GM21367 (cell line): ENCODE results near the gene PNLIP.

ENCODE experiments used
- ATAC-seq: cut with Tn5 transposase; IDR thresholded peaks from one replicate; pipeline ENCODE4 v1.9.1; 2021; ENCODE audit not compliant: unreplicated experiment

PNLIP gene

DNA sequence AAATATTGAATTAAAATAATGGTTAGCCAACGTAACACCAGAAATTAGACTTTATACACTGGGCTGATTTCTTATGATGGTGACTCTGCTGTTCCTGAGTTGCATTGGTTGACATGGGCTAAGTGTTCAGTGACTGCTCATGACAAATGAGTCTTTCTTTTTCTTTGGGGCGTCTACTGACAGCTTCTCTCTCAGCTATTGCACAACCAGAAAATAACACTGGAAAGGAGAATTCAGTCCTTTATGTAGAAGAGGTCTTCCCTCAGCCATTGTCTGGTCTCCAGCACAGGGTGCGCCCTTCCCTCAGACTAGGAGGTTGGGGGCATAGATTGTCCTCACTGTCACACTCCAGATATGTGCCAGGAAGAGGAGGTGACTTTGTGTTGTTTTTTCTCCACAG lies 21.6 kb downstream of the PNLIP start:
- no peak for ATAC-seq

DNA sequence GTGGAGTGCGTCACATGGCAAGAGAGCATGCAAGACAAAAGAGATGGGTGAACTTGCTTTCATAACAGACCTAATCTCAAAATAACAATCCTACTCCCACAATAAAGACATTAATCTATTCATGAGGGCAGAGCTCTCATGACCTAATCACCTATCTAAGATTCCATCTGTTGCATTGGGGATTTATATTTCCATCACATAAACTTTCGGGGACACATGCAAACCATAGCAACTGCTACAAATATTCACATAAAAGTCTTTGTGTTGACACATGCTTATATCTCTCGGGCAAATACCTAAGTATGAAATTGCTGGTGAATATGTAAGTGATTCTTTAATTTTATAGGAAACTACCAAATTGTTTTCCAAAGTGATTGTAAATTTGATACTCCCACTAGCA lies 29.1 kb downstream of the PNLIP start:
- no peak for ATAC-seq

DNA sequence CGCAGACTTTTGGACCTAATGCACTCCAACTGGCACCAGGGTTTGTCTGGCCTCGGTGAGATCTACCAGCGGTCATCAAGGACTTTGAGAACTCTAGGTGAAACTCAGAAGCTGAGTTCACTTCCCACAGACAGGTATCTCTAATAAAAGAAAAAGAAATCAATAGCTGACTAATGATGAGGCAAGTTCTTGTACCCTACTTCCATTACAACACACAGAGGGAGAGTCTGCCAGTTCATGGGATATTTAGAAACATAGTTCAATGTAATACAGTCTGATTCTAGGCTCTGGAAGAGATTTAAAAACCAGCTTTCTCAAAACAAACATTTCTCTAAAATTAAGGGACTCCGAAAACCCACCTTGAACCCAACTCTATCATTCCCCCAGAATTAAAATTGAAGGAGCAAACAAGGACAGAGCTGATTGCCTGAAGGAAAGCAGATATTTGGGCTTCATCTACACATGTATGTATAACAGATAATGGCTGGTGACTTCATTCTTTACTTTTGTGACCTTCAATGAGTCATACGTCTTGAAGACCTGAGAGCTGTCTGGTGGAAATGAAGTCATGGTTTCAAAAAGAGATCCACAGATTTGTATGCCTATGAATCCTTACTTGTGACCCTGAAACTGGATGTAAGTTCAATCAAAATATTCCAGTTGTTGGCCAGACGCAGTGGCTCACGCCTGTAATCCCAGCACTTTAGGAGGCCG lies 42.3 kb downstream of the PNLIP start:
- ATAC-seq, result no peak

DNA sequence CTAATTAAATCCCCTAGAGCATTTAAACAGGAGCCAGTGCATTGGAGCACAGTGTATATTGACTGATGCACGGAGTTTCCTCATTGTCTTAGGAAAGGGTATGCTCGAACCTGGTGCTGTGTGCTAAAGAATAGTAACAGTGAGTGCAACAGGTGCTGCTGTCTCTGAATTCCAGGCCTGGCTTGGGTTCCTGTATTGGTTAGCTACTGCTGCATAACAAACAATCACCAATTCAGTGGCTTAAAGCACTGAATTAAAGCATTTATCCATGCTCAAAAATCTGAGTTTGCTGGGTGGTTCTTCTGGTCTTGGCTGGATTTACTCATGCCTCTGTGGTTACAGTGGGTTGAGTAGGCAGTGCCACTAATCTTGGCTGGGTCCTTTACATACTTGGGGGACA lies 43.3 kb downstream of the PNLIP start:
- no peak for ATAC-seq

DNA sequence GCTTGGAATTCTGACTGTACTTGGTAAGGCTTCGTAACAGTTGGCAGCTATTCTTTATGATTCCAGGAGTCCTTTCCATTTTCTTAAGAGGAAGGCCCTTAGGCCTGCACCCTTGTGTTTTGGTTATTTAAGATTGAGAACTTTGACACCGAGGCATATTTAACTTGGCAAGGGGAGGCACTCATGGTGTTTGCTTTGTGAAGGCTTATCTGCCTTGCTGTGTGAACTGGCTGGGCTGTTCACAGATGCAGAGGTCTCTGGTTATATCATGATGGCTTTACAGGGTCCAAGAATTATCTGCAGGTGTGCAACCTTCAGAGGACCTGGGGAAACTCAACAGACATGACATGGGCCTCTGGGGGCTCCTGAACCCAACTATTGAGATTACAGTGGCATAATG lies 44.2 kb downstream of the PNLIP start:
- no peak for ATAC-seq

DNA sequence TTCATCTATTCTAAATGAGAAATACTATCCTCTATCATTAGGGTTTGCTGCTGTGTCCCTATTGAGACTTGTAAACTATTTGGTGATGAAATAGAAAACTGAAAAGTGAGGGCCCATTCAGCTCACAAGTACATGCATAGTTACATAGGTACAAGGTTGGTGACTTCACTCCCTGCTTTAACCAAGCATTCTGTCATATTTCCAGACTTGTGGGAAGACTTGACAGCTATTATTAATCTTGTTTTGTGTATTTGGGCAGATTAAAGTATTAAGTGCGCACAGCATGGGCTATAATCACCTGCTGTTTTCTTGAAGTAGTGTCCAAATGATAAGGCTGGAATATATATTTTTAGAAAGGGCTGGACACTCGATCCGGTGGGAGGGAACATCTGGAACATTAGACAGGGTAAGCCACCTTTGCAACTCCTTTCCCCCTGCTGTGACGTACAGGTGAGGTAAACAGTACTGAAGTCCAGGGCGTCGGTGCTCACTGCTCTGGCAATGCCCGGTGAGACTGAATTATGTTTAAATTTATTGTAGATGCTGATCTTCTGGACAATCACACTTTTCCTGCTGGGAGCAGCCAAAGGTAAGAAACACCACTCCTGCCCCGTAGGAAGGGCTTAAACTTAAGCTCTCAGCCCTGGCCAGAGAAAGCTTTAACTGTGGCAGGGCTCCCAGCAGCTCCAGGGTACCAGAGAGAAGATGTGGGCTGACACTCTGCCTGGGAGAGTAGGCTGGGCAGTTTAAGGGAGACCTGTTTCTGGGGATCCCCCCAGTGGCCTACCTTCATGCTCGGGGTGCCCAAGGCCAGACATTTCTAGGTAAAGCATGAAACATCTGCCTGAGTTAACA lies 45.1 kb downstream of the PNLIP start, which contains the start of gene PNLIPRP1:
TSS of gene PNLIPRP1 (plus strand) at position 370 of the 855 bp plus-strand sequence. CDS start at position 541, 171 bp downstream.
- ATAC-seq, result no peak

DNA sequence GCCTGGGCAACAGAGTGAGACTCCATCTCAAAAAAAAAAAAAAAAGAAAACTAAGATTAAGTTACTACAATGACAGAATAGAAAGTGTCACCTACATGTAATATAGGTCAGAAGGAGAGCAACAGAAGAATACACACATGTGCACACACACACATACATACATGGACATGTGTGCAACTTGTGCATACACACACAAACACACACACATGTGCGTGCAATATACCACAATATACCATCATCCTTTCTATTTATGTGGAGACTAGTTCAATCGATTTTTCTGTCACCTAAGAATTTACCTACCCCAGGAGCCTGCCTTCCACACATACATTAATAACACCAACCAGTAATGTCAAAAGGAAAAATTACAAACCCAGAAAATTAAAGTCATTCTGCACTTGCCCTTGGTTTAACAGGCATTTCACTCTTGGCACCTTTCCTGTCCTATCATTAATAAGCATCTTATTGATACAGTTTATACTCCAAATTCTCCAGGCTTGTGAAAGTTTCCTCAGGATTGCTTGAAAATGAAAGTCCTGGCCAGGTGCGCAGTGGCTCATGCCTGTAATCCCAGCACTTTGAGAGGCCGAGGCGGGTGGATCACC lies 47.5 kb downstream of the PNLIP start:
- ATAC-seq, result no peak

DNA sequence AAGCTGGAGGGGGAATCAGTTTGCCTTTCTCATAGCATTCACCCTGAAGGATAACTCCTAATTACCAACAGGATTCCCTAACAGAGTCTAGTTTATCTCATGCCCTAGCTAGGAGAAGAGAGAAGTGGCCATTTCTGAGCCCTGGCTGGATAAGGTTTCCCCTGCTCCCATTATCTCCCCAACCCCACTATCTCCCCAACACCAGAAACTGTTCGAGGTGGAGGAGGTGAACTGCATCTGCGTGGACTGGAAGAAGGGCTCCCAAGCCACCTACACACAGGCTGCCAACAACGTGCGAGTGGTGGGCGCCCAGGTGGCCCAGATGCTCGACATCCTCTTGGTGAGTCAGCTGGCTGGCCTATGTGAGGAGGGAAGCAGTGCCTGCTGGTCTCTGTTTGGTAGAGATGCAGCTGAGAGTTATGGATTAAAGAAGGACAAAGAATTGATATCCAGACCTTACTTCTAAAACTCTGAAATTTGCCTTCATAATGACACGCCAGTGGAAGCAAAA lies 48.8 kb downstream of the PNLIP start:
- no peak for ATAC-seq

DNA sequence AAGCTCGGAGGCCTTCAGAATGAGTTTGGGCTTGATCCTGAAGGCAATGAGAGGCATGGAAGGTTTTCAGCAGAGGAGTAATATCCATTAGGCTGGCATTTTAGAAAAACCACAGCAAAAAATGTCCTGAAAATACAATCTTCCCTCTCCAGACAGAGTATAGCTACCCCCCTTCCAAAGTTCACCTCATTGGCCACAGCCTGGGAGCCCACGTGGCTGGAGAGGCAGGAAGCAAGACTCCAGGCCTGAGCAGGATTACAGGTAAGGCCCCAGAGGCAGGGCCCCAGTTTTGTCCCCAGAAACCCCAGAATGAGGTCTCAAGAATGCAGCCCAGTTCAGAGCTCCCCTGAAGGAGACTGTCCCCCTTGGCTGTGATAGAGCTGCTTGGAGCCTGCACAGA lies 50.3 kb downstream of the PNLIP start:
- no peak for ATAC-seq

DNA sequence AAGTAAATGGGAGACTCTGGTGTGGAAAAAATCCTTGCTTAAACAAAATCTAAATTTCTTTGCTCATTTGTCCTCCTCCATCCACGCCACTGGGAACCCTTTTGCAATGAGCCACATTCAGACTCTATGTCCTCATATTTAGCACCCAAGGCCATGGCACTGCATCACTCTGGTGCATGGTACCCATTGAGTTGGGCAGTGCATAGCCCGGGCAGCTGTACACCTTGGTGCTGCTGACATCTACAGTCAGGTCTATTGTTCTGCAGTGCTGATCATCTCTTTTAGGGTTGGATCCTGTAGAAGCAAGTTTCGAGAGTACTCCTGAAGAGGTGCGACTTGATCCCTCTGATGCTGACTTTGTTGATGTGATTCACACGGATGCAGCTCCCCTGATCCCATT lies 51.8 kb downstream of the PNLIP start:
- no peak for ATAC-seq

DNA sequence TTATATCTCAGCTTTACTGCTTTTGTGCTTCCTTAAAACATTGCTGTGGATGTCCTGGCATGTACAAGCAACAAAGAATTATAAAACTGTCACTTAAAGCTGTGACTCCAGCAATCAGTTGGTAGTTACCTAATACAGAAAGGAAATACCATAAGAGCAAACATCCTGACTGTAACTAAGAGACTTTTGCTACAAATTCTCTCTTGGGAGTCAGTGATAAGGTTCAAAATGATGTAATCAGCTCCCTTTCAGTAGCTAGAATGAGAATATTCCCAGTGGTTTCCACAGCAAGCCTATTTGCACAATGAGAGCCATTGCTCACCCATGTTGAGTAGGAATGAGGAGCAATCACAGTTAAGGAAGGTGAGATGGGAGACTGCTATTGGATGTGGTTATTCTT lies 52.6 kb downstream of the PNLIP start:
- no peak for ATAC-seq

DNA sequence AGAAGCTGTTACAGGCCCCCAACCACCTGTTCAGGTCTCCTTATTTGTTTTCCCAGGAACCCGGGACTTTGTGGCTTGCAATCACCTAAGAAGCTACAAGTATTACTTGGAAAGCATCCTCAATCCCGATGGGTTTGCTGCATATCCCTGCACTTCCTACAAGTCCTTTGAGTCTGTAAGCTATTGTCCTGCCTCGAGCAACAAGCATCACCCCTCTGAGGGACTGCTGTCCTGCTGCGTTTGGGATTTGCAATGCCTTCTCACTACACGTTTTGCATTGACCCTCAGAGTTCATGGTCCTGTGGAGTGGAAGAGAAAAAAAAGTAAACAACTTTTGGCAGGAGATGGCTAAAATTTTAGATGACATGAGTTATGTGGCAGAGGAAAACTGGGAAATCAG lies 54.3 kb downstream of the PNLIP start:
- no peak for ATAC-seq

DNA sequence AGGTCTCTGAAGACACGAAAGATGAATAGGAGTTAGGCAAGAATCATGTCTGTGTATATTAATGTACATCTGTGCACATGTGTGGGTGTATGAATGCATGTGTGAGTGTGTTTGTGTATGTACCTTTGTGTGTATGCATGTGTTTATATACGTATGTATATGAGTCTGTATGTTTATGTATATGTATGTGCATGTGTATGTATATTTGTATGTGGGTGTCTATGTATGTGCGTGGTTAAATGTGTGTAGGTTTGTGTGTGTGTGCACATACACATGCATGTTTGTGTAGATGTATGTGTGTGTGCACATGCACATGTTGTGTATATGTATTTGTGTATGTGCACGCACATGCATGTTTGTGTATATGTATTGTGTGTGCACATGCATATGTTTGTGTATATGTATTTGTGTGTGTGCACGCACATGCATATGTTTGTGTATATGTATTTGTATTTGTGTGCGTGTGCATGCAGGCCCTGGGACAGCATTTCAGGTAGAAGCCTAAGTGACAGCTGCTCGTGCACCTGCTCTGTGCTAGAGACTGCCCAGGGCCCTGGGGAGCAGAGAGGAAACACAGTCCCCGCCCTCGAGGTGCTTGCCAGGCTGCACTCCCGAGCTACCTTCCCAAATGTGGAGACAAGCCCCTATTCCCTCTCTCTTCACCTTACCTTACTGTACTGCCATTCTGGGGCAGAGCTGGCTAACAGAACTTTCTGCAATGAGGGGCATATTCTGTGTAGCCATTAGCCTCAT lies 57.1 kb downstream of the PNLIP start:
- ATAC-seq, result no peak

DNA sequence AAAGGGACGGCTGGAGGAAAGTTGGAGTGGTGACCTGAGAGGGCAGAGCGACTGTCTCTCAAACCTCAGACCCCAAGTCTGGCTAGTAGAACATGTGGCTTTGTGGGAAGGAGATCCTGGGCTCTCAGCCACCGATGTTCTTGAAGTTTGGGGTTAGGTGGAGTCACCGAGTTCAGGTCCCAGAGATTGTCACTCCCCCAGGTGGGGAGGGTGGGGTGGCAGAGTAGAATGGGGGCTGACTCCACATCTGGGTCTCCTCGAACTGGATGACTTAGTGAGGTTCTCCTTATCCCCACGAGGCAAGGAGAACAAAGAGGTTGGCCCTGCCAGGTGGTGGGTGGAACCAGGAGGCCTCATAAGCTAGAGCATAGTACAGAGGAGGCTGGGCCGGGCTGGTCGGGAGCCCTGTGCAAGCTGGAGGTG lies 60.3 kb downstream of the PNLIP start:
- no peak for ATAC-seq

DNA sequence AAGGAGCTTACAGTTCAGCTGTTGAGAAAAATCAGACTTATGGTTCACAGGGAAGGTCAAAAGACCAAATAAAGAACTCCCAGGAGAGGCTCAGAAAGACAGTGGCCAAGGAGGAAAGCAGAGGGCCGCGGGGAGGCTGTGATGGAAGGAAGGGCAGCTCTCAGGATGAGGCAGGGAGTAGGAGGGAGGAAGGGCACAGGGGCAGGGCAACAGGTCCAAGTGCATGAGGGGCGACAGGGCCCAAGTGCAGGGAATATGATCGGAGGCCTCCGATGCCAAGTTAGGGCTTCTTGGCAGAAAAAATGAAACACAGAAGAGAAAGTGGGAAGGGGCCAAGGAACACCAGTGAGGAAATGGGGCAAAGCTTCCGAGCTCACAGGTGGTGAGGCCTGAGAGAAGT lies 61.6 kb downstream of the PNLIP start:
- no peak for ATAC-seq

DNA sequence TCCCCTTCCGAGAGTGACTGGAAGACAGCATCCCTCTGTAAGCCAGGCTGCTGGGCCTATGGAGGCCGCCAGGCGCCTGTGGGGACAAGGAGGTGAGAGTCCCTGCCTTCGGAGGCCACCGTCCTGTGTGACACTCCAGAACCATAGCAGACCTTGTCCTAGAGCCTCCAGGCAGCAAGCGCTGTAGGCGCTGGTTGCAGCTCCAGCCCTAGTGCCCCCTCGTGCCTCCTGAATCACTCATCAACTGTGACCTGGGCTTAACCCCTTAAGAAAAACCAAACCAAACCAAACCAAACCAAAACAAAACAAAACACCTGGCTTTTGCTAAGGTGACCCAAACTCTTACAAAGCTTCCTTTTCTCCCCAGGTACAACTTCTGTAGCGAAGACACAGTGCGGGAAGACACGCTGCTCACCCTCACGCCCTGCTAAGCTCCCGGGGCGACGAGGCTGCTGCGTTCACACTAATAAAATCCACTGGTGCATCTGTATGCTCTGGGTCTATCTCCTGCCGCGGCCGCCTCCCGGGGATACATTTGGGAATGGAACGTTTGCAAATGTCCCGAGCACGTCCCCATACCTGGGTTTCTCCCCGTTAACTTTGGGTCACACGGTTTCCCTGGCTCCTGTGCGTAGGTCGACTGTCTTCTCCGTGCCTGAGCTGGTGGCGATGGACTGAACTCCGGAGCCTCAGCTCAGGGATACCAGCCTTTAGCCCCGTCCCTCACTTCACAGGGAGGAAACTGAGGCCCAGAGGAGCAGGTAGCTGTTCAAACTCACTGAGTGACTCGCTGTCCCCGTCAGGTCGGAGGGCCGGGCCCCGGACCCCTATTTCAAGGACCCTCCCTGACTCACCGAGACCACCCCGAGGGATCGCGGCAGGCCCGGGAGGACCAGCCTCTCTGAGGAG lies 63.2 kb downstream of the PNLIP start:
- no peak for ATAC-seq

DNA sequence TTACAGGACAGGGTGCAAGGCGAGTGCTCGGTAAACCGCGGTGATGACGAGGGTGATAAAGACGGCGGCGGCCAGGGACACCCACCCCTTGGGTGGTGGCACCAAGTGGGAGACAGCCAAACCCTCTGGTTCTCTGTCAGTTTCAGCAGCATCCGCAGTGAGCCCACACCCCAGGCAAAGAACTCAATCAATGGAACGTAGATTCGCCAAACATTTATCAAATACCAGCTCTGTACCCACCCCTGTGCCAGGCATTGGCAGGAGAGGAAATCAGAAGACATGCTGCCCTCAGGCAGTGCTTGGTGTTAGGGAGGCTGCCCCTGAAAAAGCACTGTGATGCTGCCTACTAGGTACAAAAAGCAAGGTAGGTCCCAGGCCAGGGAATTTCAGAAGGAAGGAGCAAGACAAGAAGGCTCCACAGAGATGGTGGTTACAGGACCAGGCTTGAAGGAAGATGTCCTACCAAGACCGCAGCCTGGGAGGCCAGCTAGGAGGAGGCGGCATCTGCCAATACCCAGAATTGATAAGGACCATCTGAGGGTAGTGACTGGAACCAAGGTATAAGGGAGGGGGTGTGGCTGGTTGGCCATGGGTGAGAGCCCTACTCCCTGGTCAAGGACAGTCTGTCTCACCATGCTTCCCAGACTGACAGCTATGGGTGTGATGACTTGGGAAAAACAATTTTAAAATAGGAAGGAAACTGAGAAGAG lies 64.9 kb downstream of the PNLIP start:
- ATAC-seq, result no peak

DNA sequence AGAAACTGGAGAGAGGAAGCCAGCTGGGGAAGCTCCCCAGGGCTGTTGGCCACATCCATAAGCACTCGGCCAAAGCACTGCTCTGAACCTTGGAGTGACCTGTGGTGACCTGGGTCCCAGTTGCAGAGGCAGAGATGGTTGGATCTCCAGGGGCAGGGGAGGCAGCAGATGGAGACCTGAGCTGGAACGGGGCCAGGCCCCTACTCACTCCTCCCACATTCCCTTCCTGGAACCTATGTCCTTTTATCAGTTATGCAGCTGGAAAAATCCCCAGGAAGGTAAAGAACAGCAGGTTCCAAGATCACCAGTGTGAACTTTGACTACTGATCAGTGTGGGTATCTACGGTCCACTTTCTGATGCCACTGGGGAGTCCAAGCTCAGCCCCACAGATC lies 65.4 kb downstream of the PNLIP start:
- no peak for ATAC-seq

DNA sequence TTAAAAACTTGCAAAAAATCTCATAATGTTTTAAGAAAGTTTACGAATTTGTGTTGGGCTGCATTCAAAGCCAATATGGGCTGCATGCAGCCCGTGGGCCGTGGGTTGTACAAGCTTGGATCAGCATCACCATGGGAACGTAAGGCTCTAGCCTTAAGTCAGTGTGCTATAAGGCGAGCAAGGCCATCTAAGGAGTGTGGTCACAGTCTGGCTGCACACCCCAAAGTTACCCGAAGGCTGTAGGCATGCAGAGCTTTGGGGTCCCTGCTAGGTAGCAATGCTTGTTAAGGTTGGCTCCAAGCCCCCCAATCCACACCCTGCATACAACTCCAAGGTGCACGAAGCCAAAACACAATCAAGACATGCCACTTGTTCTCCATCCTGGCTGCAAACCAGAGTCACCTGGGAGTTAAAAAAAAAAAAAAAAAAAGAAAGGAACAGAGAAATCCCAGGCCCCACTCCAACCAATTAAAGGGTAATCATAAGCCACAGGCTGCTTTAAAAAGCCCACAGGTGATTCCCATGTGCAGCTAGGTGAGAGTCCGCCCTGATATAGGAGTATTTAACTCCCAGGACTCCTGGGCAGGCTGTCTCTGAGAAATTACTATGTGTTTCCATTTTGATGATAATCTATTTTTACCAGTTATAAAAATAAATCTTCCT lies 66.5 kb downstream of the PNLIP start:
- ATAC-seq, result no peak
